IPS DF 19.7 (cell line): ENCODE results near the gene AMOTL1.

Source experiments
- DNase-seq: peaks from one replicate; pipeline ENCODE4 v3.0.0-alpha.2; 2013; ENCODE audit warnings: low read depth, low spot score

Gene AMOTL1

DNA sequence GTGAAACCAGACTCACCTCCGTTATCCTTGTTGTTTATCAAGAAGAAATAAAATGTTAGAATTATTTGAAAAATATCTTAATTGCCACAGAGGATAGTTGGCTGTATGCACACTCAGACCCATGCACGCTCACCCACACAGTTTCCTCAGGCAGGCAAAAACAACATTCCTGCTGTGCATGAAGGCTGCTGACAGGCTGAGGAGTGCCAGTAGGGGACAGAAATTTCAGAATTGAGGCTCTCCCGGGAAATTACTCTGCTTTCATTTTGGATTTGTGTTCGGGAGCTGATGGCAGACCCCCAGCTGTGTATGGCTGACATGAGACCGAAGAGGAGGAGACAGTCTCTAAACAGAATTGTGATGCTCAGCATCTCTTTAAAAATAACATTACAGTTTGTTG is 87.5 kb downstream of the AMOTL1 start:
- no peak for DNase-seq

DNA sequence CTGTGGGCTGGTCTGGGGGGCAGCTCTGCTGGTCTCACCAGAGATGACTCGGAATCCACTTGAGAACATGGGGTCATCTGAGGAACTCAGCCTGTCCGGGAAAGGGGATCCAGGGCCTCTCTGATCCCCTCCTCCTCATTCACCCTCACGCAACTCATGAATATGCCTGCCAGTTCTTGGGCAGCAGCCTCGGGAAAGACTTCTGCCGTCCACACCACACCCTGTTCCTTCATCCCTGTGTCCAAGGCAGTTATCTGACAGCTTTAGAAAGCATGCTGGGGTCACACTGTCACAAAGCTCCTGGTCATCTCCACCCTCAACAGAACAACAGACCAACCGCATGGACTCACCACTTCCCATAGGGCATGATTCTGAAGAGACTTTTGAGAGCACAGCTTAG is 88.3 kb downstream of the AMOTL1 start:
- no peak for DNase-seq

DNA sequence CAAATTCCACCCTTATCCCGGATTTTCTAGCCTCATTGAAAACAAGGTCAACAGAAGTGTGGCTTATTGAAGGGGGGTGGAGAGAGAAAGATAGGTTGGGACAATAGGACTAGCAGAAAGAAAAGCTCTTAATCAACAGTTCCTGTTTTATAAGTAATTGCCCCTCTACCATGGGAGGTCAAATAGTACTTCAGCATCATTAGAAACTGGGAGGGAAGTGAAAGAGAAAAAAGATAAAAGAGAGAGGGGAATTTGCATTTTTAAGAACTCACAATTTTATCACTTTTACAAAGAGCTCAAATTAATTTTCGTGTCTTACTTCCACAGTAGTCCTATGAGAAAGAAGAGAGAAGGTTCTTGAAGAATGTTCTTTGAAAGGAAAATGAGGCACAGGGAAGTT is 89.2 kb downstream of the AMOTL1 start:
- no peak for DNase-seq

DNA sequence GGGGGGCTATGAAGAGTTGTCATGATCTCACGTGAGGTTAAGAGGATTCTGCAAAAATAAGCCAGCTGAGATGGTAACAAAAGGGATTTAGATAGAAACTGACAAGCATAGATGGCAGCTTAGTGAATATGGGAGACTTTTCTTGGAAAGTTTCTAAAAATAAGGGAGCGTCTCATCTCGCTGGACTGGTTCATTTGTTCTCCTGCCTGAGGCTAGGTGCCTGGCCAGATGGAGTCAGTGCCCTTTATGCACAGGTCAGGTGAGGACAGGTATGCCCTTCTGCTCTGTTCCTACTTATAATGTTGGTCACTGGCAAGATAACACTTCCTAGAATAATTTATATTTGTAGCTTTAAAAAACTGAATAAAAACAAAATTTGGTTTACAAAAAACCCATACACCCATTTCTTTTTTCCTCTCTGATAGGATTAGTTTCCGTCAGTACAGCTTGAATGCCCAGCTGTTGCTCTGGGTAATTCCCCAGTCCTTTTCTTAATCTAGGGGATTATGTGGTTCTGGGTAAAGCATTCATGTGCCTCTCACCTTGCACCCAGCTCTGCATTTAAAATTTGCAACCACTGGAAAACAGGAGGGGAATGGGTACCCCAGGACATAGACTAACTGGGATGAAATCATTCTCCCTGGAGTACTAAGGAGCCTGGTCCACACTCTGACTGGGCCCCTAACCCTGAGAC is 90.0 kb downstream of the AMOTL1 start:
- no peak for DNase-seq

DNA sequence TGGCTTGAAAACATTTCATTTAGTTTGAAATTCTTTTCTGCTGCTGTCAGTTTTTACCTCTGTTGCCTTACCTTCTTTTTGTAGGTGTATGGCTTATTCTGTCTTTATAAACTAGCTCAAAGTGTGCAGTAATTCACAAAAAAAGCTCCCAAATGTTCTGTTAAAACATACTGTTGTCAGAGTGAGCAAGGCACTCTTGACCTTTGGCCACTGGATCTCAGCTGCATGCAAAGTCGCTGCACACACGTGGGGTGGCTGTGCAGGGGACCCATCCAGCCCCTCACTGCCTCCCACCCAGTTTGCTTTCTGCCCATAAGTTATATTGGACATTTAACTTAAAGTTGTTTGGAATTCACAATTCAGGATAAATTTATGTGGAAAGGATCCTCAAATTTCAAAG is 92.2 kb downstream of the AMOTL1 start:
- no peak for DNase-seq

DNA sequence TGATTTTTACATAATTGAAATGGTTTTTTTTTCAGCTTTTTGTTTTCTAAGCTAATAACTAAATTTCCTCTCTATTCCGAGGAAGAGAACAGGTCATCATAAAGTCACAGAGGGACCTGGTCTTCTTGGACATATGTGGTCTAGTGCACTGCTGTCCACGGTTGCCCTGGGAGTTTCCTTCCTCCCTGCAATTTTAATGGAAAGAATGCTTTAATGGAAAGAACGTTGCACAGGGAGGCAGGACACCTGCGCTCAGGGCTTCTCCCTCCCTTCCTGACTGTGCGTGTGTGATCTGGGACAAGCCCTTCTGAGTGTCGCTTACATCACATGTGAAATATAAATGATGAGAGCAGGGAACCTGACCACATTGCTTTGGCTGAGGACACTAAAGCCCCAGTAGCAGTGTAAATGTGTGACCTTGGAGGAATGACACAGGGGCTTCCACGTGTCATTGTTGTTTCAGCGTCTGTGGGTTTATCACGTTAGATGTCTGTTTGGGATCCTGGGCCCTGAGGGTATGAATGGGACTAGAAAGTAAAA is 93.2 kb downstream of the AMOTL1 start:
- DNase-seq = no peak

DNA sequence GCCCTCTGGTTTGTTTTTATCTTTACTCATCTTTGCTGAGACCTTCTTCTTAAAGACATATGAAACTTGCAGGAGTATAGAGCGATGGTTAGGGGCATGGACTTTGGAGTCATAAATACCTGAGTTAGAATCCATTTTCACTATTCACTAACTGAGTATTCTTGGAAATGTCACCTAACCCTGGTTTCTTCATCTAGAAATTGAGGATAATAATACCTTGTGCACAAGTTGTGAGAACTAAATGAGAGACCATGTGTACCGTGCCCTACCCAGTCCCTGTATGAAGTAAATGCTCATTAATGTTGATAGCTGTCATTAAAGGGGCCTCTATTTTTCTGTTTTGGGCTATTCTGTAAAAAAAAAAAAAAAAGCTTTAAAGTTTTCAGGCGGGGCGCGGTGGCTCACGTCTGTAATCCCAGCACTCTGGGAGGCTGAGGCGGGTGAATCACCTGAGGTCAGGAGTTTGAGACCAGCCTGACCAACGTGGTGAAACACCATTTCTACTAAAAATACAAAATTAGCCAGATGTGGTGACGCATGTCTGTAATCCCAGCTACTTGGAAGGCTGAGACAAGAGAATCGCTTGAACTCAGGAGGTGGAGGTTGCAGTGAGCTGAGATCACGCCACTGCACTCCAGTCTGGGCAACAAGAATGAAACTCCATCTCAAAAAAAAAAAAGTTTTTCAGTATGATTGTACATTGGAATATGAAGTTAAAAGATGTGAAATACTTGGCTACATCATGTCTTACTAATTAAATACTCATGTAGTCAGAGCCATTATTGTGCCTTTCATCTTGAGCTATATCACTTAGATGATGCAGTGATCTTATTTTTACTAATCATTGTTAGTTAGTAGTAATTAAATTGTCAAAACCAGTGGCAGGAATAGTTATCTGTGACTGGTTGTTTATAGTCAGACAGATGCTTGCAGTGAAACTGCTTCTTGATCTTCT is 95.0 kb downstream of the AMOTL1 start:
- no peak for DNase-seq

DNA sequence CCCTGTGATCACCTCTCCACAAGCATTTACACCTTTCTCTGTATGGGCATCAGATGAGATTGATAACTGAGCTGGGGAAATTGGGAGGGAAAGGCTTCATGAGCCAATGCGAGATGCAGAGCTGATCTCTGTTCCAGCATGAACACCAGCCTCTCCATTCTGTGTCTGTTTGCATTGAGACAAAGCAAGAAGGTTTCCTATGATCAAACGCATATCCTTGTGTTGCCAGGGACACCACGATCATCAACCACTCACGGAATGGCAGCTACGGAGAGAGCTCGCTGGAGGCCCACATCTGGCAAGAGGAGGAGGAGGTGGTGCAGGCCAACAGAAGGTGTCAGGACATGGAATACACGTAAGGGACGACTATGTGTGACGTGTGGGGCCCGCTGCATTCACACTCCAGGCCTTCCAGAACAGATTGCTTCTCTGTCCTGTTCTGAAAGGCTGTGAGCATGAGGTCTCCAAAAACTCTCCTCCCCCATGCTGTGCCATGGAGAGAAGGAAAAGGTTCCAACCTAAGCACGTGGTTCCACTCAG is 96.4 kb downstream of the AMOTL1 start:
- no peak for DNase-seq

DNA sequence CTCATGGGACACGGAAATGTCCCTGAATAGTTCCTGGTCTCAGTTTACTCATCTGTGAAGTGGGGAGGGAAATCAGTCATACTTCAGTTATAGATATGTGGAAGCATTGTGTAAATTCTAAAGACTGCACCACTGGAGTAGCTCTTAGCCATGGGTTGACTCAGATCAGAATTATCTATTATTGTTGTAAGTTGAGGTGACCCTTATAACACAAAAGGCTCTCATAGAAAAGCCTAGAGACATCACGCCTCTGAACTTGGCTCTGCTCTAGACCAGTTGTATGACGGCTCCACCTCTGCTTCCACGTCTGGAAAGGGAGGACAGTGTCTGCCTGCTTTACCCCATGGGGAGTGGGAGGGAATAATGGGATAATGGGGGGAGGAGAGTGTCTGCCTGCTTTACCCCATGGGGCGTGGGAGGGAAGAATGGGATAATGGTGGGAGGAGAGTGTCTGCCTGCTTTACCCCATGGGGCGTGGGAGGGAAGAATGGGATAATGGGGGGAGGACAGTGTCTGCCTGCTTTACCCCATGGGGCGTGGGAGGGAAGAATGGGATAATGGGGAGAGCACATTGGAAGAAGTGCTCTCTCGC is 98.2 kb downstream of the AMOTL1 start:
- no peak for DNase-seq

DNA sequence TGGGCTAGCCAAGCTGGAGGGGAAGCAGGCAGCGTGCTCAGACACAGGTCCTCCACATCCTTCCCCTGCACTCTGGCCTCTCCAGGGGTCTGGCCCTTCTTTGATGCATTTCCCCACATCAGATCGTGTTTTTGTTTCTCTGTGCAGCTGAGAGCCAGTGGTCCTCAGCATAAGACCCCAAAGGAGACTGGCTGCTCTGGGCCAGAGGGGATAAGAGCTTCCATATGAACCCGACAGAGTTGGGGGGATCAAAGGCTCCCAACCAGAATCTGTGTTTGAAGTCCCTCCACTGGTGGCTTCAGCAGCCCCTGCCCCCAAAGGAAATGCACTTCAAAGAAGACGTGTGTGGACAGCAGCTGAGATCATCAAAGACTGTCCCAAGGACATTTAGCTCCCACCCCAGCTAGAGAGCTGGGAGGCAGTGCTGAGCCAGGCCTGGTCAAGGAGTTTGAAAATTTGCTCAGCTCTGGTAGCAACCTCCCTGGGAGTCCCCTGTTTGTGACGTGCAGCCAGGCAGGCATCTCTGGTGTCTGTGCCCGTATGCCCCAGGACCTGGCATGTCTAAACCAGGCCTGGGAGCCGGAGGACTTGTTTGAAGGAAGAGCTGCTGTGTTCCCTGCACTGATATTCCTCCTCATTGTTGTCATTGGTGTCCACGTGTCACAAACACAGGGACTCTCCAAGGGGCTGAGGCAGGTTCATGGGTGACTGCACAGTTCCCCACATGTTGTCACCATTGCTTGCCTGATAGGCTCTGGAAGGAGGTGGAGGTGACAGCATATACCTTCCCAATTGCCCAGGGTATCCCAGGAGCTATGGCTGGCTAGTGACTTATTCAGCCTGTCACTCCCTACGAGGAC is 99.0 kb downstream of the AMOTL1 start:
- no peak for DNase-seq

DNA sequence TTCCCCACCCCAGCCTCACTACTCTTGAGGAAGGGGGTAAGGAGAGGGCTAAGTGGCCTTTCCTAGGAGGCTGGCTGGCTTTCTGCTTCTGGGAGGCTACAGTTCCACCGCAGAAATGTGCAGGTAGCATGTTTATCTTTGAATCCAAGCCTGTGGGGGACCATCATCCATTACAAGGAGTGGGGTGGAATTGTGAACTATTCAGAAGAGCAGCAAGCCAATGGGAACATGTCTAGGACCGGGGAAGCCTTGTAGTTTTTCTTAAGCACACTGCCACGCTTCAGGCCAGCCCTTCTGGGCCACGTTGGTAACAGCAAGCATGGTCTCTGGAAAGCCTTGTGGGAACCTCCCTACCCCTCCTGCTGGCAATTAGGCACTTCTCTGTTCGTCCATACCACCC is 100.3 kb downstream of the AMOTL1 start:
- no peak for DNase-seq

DNA sequence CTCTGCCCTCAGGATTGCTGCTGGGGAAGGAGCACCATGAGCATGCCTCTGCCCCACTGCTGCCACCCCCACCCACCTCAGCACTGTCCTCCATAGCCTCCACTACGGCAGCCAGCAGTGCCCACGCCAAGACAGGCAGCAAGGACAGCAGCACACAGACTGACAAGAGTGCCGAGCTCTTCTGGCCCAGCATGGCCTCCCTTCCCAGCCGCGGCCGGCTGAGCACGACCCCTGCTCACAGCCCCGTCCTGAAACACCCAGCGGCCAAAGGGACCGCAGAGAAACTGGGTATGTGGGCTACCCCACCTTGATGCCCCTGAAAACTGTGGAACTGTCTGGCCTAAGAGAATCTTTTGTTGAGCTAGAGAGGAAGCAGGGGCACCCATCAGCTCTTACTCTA is 101.0 kb downstream of the AMOTL1 start:
- no peak for DNase-seq

DNA sequence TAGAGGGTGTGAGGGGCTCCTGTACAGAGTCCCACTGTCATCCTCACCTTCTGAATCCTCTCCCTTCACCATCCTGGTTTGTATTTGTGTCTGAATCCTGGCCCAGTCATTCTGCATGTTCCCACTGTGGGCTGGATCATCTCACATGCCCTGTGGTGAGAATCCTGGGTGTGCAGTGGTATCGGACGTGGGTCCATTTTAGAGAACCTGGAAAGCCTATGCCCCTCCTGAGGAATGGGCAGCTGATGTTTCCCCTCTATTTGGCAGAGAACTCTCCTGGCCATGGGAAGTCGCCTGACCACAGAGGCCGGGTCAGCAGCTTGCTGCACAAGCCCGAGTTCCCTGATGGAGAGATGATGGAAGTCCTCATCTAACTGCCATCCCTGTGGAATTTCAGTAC is 102.3 kb downstream of the AMOTL1 start:
- DNase-seq = no peak

DNA sequence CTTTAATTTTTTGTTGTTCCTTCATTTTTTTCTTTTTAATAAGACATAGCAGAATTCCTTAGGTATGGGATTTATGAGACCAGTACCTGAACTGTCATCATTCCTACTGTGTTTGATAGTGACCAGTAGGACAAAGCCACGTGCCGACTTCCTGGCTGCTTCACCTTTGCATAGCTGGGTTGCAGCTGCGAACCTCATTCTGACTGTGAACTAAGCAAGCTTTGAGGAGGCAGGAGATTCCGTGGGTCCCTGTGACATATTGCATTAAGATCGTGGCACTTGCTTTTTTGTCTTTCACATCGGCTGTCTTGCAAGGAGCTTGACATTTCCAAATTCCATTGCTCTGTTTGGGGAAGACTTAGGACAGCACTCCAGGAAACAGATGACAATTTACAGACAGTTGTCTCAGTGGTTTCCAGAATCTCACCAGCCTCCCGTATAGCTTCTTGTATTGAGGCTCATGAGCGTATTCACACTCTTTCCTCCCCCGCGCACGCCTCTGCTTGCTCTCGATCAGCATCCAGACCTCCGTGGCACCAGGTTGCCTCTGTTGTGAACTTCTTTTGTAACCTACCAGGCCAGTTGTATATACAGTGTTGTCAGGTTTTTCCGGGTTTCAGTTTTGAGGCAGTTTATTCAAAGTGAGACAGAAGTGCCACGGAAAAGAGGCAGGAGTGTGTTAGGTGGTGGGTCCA is 103.5 kb downstream of the AMOTL1 start:
- no peak for DNase-seq

DNA sequence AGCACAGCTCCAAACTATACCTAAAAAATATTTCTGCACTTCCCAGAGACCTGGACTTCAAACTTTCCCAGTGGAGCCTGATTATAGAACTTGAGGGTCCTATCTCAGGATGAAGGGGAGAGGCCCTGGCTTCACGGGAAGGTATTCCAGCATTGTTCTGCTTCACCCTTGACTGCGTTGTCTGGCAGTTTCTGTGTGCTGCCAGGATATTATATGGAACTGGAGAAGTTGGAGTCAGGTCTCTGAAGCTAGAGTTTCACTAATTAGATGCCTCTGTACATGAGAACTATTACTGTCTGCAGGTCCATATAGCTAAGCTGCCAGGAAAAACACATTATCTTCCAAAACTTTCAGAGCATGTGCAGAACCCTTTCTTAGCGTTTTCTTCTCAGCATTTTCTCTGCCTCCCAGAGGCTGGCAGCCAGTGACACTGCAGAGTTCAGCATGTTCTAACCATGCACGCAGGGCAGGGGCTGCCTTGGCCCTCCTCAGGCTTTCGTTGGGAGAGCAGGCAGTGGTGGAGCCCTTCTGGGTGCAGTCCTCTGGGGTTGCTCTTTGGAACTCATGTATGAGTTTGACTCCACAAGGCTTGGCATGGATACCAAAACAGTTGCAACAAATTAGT is 105.9 kb downstream of the AMOTL1 start:
- DNase-seq = no peak

DNA sequence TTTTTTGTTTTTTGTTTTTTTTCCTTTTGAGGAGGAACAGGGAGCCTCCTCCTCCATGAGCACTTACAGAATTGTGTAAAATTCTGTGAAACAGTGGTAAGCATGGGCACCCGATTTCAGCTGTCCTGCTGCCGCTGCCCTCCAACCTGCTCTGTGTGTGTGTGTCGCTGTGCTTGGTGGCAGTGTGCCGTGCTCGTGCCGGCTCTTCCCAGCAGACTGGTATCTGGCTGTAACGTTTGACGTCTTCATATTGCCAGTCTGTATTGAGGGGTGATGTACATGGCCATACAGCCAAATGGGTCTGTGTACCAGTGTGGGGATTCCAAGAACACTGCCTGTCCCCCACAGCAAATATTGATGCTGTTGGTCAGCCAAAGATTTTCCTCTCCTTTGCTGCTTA is 108.1 kb downstream of the AMOTL1 start:
- DNase-seq = no peak

DNA sequence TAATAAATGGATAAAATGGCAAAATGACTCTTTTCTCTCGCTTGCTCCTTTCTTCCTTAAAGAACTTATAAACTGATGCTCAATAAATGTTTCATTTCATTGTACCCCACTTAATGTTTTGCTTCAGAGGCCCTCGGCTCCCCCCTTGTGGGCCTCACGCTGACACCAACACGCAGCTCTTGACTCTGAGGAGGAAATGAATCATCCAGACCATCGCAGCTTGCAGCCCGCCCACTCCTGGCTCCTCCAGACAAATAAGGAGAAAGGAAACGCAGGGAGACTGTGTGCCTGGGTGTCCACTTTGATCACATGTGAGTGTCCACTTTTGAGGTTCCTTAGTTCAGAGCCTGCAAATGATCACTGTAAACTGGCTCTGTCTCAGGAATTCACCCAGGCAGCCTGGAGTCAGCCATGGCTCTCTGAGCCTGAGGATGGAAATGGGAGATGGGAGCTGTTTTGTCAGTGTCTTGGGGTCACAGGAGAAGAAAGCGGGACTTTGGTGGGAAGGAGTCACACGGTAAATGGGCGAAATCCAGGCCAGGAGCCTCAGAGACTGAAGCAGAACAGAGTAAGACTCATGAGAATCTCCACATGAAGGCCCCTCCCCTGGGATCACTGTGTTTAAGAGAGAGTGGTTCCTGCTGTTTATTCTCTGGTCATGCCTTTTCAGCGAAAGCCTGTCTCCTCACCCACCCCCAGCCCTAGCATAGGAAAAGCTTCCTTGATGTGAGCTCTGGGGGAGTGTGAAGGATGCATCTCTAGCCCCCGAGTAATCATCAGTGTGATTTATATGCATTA is 108.7 kb downstream of the AMOTL1 start:
- DNase-seq = no peak

DNA sequence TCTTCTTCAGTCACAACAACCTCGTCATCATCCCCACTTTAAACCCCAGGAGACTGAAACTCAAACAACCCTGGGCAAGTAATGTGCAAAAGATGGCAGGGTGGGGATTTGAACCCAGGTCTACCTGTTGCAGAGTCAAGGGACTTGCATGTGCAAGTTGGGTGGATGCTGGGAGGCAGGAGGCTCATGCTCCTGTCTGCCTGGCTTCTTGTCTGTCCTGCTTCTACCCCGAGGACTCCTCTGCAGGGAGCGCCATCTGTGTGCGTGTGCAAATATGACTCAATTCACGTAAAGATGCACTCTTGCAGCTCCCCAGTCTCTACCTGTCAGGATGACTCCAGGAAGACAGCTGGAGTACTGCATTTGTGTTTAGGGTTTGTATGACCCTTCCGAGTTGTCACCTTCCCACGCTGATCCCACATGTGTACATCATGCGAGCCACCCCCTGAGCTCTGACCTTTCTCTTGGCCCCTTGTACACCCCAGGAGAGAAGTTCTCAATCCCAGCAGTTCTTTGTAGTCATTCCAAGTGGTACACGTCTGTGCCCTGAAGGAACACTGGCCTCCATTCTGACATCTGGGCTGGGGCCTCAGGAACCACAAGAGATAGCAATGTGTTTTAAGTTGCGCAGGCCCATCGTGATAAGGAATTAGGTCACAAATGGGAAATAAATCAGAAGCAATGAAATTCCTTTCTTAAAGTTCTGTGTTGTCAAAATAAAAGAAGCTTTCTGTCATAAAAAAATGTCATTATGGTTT is 109.5 kb downstream of the AMOTL1 start:
- no peak for DNase-seq

DNA sequence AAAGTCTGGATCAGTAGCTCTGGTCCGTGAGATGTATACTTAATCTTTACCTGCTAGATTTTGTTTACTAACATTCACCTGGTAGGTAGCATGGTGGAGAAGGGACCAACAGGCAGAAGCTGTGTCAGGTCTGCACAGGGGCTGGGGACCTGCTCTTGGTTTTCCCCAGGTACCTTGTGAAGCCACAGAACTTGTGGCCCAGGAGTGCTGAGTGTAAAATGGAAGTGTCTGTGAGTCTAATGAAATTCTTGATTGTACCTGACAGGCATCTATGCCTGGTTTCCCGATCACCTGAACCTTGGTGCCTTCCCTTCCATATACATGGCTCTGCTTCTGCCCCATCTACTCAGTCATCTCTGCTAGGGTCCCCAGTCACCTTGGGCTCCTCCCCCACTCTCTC is 110.8 kb downstream of the AMOTL1 start:
- no peak for DNase-seq
